ENCODE measurements around the gene PSMB11. TPM values are rescaled to one million over a fixed set of nuclear protein-coding genes. Genes with fewer than 3 reads are reported as not detected.
A peak's percentile ranks its signal among the peaks of the same experiment; 100 is the strongest.

Gene PSMB11
- total RNA-seq, 1 experiment from 2014 or later = not detected

DNA sequence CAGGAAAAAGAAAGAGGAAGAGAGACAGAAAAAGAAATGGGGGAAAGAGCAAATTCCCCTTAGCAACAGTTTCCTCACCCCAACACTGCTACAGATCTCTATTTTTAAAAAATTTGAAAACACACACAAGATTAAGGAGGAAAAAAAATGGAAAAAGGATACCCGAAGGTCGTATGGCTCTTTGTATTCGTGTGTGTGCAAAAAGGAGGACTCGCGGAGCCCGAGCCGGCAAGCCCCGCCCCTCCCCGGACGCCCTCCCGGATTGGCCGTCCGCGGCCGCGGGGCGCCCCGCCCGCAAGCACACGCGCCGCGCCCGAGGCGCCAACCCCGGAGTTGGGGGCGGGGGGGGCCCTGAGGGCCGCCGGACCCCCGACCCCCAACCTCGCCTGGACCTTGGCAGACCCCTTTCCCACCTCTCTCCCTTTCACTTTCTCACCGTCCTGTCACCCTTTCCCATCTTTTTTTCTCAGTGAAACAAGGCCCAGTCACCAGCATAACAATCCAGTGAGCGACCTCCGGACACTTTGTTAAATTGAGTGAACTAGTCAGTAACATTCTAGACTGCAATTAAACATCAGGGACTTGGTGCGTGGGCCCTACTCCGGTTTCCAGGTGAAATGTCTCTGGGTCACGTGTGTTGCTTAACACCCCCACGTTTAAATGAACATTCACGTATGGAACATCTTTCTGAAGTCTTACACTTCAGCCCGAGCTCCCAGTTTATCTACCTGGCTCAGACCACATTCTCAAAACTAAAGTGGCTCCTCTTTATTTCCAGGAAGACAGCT is 31.9 kb upstream of the PSMB11 start, which contains the start of gene C14orf93 (continued):
- TF ChIP-seq TCF7L2 (IDR thresholded peaks at IDR 0.05; ENCODE audit: borderline replicate concordance, extremely low read depth, insufficient read depth, insufficient read length) = no peak
- TF ChIP-seq POLR2A (IDR thresholded peaks at IDR 0.05; ENCODE audit: borderline replicate concordance, extremely low read depth, insufficient read depth, insufficient read length) = peak; percentile 59
- no peak for TF ChIP-seq FOSL1 (IDR thresholded peaks at IDR 0.05; ENCODE audit: low read depth)
- TF ChIP-seq, protein P1, sequence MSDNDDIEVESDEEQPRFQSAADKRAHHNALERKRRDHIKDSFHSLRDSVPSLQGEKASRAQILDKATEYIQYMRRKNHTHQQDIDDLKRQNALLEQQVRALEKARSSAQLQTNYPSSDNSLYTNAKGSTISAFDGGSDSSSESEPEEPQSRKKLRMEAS (IDR thresholded peaks at IDR 0.05) = peak; percentile 49
- TF ChIP-seq CBX3 (IDR thresholded peaks at IDR 0.05; ENCODE audit: low read depth) = 0 out of 2 replicates have a peak, but pooled peaks have one; percentile 18
- peak; percentile 63; the same call in 1 of the 2 replicates for TF ChIP-seq POLR2AphosphoS5 (IDR thresholded peaks at IDR 0.05; ENCODE audit: low read depth, low read length)
- TF ChIP-seq SIN3A (IDR thresholded peaks at IDR 0.05; ENCODE audit: low read depth) = no peak; the same call in 1 of the 2 replicates
- TF ChIP-seq, protein P2, sequence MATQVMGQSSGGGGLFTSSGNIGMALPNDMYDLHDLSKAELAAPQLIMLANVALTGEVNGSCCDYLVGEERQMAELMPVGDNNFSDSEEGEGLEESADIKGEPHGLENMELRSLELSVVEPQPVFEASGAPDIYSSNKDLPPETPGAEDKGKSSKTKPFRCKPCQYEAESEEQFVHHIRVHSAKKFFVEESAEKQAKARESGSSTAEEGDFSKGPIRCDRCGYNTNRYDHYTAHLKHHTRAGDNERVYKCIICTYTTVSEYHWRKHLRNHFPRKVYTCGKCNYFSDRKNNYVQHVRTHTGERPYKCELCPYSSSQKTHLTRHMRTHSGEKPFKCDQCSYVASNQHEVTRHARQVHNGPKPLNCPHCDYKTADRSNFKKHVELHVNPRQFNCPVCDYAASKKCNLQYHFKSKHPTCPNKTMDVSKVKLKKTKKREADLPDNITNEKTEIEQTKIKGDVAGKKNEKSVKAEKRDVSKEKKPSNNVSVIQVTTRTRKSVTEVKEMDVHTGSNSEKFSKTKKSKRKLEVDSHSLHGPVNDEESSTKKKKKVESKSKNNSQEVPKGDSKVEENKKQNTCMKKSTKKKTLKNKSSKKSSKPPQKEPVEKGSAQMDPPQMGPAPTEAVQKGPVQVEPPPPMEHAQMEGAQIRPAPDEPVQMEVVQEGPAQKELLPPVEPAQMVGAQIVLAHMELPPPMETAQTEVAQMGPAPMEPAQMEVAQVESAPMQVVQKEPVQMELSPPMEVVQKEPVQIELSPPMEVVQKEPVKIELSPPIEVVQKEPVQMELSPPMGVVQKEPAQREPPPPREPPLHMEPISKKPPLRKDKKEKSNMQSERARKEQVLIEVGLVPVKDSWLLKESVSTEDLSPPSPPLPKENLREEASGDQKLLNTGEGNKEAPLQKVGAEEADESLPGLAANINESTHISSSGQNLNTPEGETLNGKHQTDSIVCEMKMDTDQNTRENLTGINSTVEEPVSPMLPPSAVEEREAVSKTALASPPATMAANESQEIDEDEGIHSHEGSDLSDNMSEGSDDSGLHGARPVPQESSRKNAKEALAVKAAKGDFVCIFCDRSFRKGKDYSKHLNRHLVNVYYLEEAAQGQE (IDR thresholded peaks at IDR 0.05; ENCODE audit: low read depth) = no peak
- TF ChIP-seq JUND (IDR thresholded peaks at IDR 0.05) = no peak
- TF ChIP-seq CEBPB (IDR thresholded peaks at IDR 0.05; ENCODE audit: low read depth) = no peak
